ENCODE data around the gene CLDN24.

The CLDN24 gene

DNA sequence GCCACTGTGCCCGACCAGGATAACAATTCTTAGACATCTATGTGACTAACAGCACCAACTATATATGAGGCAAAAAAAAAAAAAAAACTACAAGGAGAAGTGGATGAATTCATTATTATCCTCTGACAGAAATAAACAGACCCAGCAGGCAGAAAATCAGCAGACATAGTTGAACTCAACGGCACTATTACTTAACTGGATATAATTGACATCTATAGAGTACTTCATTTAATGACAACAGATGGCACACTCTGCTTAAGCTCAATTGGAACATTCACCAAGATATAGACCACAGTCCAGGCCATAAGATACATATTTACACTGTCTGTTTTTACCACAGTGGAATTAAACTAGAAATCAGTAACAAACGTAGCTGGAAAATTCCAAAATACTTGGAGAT, 15.4 kb downstream of the CLDN24 start:
- TF ChIP-seq EZH2phosphoT487 (IDR thresholded peaks at IDR 0.05; ENCODE audit: low read length) (no peak), EZH2 (optimal IDR thresholded peaks at IDR 0.05; ENCODE audit: low read depth, low read length) (no peak)
- TF ChIP-seq, protein P1, sequence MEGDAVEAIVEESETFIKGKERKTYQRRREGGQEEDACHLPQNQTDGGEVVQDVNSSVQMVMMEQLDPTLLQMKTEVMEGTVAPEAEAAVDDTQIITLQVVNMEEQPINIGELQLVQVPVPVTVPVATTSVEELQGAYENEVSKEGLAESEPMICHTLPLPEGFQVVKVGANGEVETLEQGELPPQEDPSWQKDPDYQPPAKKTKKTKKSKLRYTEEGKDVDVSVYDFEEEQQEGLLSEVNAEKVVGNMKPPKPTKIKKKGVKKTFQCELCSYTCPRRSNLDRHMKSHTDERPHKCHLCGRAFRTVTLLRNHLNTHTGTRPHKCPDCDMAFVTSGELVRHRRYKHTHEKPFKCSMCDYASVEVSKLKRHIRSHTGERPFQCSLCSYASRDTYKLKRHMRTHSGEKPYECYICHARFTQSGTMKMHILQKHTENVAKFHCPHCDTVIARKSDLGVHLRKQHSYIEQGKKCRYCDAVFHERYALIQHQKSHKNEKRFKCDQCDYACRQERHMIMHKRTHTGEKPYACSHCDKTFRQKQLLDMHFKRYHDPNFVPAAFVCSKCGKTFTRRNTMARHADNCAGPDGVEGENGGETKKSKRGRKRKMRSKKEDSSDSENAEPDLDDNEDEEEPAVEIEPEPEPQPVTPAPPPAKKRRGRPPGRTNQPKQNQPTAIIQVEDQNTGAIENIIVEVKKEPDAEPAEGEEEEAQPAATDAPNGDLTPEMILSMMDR (IDR thresholded peaks at IDR 0.05; ENCODE audit: low read length): no peak
- Histone ChIP-seq H3K4me3 (ENCODE audit: low read length) (no peak overlapping the region), H3K36me3 (replicated peaks; ENCODE audit: insufficient read depth, low read length) (no peaks in the 10 kb centered on the region), H3K9ac (ENCODE audit: low read length) (no peak overlapping the region), H2AFZ (ENCODE audit: low read length) (no peak overlapping the region), H4K20me1 (ENCODE audit: insufficient read depth, low read length) (no peaks in the 10 kb centered on the region), H3K27me3 (replicated peaks; ENCODE audit: insufficient read depth, low read length) (no peaks in the 10 kb centered on the region), H3K9me3 (replicated peaks; ENCODE audit: insufficient read depth, low read length) (no peaks in the 10 kb centered on the region), H3K4me1 (ENCODE audit: low read length) (no peaks in the 10 kb centered on the region), H3K4me2 (ENCODE audit: low read depth, low read length) (no peak overlapping the region), H3F3A (ENCODE audit: insufficient read depth, low read length) (no peaks in the 10 kb centered on the region), H3K27ac (ENCODE audit: low read length) (no peak overlapping the region), H3K9me2 (replicated peaks; ENCODE audit: insufficient read depth, low read length) (no peaks in the 10 kb centered on the region), H3K79me2 (ENCODE audit: low read length) (no peaks in the 10 kb centered on the region)
- DNase-seq: no peak

DNA sequence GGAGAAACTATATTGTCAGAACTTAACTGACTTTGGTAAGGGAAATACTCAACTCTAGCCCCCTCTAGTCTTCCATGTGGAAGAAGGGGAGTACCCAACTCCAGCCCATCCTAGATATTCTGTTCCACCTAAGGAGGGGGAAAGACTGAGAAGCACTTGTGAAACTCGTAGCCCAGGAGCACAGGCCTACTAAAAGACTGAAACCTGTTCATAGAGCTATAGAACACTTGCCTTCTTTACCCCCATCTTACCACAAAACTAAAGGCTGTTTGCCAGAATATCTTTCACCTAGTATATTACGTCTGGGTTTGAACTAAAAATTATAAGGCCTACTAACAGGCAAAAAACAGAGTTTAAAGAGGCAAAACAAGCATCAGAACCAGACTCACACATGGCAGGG, 17.7 kb downstream of the CLDN24 start:
- TF ChIP-seq EZH2phosphoT487 (IDR thresholded peaks at IDR 0.05; ENCODE audit: low read length): no peak
- TF ChIP-seq, protein P1 (IDR thresholded peaks at IDR 0.05; ENCODE audit: low read length): no peak
- TF ChIP-seq EZH2 (optimal IDR thresholded peaks at IDR 0.05; ENCODE audit: low read depth, low read length): no peak
- H3F3A ChIP-seq (ENCODE audit: insufficient read depth, low read length): no peaks in the 10 kb centered on the region
- no peak overlapping the region for H3K9ac ChIP-seq (ENCODE audit: low read length)
- no peak overlapping the region for H2AFZ ChIP-seq (ENCODE audit: low read length)
- no peak overlapping the region for H3K27ac ChIP-seq (ENCODE audit: low read length)
- H3K4me3 ChIP-seq (ENCODE audit: low read length): no peak overlapping the region
- H3K36me3 ChIP-seq (replicated peaks; ENCODE audit: insufficient read depth, low read length): no peaks in the 10 kb centered on the region
- H3K9me2 ChIP-seq (replicated peaks; ENCODE audit: insufficient read depth, low read length): no peaks in the 10 kb centered on the region
- no peaks in the 10 kb centered on the region for H3K9me3 ChIP-seq (replicated peaks; ENCODE audit: insufficient read depth, low read length)
- no peak overlapping the region for H3K4me2 ChIP-seq (ENCODE audit: low read depth, low read length)
- no peak for DNase-seq
- no peaks in the 10 kb centered on the region for H3K4me1 ChIP-seq (ENCODE audit: low read length)
- H3K79me2 ChIP-seq (ENCODE audit: low read length): no peaks in the 10 kb centered on the region
- no peaks in the 10 kb centered on the region for H4K20me1 ChIP-seq (ENCODE audit: insufficient read depth, low read length)
- H3K27me3 ChIP-seq (replicated peaks; ENCODE audit: insufficient read depth, low read length): no peaks in the 10 kb centered on the region

DNA sequence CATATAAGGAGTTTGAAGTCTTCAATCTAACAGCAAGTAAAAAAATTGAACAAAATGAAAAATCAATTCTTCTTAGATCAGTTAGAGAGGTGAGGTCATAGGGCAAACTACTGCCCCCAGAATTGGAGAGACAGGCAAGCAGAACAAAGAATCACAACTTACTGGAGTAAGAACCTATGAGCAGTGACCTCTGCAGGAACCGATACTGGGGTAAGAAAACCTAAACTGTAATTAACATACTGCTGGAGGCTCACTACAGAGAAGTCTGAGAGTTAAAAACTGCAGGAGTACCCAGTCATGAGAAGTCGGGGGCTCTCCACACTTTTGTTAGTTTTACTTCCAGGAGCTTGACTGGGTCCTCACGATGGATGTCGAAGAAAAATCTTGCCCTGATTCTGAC, 18.2 kb downstream of the CLDN24 start:
- Histone ChIP-seq H3K9me2 (replicated peaks; ENCODE audit: insufficient read depth, low read length) (no peaks in the 10 kb centered on the region), H3K79me2 (ENCODE audit: low read length) (no peaks in the 10 kb centered on the region), H2AFZ (ENCODE audit: low read length) (no peak overlapping the region), H3K4me2 (ENCODE audit: low read depth, low read length) (no peak overlapping the region), H3K27ac (ENCODE audit: low read length) (no peak overlapping the region), H3K9ac (ENCODE audit: low read length) (no peak overlapping the region), H3F3A (ENCODE audit: insufficient read depth, low read length) (no peaks in the 10 kb centered on the region), H3K36me3 (replicated peaks; ENCODE audit: insufficient read depth, low read length) (no peaks in the 10 kb centered on the region), H3K9me3 (replicated peaks; ENCODE audit: insufficient read depth, low read length) (no peaks in the 10 kb centered on the region), H3K27me3 (replicated peaks; ENCODE audit: insufficient read depth, low read length) (no peaks in the 10 kb centered on the region), H4K20me1 (ENCODE audit: insufficient read depth, low read length) (no peaks in the 10 kb centered on the region), H3K4me1 (ENCODE audit: low read length) (no peaks in the 10 kb centered on the region), H3K4me3 (ENCODE audit: low read length) (no peak overlapping the region)
- DNase-seq: no peak
- no peak for TF ChIP-seq EZH2 (optimal IDR thresholded peaks at IDR 0.05; ENCODE audit: low read depth, low read length)
- TF ChIP-seq EZH2phosphoT487 (IDR thresholded peaks at IDR 0.05; ENCODE audit: low read length): no peak
- TF ChIP-seq, protein P1 (IDR thresholded peaks at IDR 0.05; ENCODE audit: low read length): no peak
